ENCODE measurements around the gene ERBB2.

ERBB2 gene

GRCh38 chr17:39726617-39727016 lies 26.8 kb downstream of the ERBB2 start:
- in situ Hi-C loops (cut with MboI; ENCODE audit: low sequenced_read_pairs, unreplicated experiment): no loop called here
- TF ChIP-seq, protein P1, sequence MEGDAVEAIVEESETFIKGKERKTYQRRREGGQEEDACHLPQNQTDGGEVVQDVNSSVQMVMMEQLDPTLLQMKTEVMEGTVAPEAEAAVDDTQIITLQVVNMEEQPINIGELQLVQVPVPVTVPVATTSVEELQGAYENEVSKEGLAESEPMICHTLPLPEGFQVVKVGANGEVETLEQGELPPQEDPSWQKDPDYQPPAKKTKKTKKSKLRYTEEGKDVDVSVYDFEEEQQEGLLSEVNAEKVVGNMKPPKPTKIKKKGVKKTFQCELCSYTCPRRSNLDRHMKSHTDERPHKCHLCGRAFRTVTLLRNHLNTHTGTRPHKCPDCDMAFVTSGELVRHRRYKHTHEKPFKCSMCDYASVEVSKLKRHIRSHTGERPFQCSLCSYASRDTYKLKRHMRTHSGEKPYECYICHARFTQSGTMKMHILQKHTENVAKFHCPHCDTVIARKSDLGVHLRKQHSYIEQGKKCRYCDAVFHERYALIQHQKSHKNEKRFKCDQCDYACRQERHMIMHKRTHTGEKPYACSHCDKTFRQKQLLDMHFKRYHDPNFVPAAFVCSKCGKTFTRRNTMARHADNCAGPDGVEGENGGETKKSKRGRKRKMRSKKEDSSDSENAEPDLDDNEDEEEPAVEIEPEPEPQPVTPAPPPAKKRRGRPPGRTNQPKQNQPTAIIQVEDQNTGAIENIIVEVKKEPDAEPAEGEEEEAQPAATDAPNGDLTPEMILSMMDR (IDR thresholded peaks at IDR 0.05; ENCODE audit: borderline replicate concordance, control extremely low read depth, extremely low read depth, insufficient read depth, missing control alignments): no peak
- no peak for DNase-seq (ENCODE audit: low spot score)

GRCh38 chr17:39727556-39727955 lies 27.7 kb downstream of the ERBB2 start:
- TF ChIP-seq, protein P1 (IDR thresholded peaks at IDR 0.05; ENCODE audit: borderline replicate concordance, control extremely low read depth, extremely low read depth, insufficient read depth, missing control alignments): no peak
- no peak for DNase-seq (ENCODE audit: low spot score)
- in situ Hi-C loops (cut with MboI; ENCODE audit: low sequenced_read_pairs, unreplicated experiment): no loop called here

- in situ Hi-C loops (cut with MboI; ENCODE audit: low sequenced_read_pairs, unreplicated experiment): no loop called here
Measured at GRCh38 chr17:39729280-39729851, 29.5 kb downstream of the ERBB2 start.

DNA sequence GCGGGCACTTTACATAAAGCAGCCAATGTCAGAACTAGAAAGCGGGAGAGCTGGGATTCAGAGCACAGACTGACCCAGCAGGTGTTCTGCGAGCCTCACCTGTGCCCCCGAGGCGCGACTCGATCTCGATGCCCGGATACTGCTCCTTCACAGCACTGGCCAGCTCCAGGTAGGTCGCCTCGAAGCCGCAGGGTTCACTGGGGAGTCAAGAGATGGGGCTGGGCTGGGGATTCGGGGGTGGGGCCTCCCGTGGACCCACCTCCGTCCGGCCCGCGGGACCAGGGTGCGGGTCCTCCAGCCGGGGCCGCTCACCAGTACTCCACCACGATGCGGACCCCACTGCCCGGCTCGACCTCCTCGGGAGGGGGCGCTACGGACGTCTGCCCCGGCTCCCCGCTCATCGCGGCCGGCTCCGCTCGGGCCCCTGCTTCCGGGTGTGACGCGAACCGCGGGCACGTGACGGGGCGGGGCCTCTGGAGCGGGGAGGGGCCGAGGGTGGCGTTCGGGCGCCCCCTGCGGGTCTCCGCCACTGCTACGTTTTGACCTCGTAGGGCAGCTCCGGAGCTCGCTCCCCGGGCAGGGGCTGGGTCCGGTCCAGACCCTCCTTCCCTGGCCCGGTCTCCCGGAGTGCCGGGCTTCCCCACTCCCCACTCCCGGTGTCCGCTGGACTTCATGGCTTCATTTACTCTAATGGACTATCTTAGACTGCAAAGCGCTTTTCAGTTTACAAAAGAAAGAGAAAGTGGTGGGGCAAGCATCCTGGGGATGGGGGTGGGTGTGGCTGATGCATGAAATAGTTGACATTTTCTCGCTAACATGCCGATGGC lies 30.4 kb downstream of the ERBB2 start, which contains the start of gene MIEN1:
Gene MIEN1, minus strand, starts transcription at position 438 of the 827 bp plus-strand sequence. Its CDS starts 37 bp downstream, at position 401.
- TF ChIP-seq, protein P1 (IDR thresholded peaks at IDR 0.05; ENCODE audit: borderline replicate concordance, control extremely low read depth, extremely low read depth, insufficient read depth, missing control alignments): peak; percentile 70
- peak; percentile 99 for DNase-seq (ENCODE audit: low spot score)
- in situ Hi-C loops (cut with MboI; ENCODE audit: low sequenced_read_pairs, unreplicated experiment): no loop called here

More at GRCh38 chr17:39729280-39729851, 29.5 kb downstream of the ERBB2 start:
- no peak for DNase-seq (ENCODE audit: low spot score)
- TF ChIP-seq, protein P1 (IDR thresholded peaks at IDR 0.05; ENCODE audit: borderline replicate concordance, control extremely low read depth, extremely low read depth, insufficient read depth, missing control alignments): no peak

DNA sequence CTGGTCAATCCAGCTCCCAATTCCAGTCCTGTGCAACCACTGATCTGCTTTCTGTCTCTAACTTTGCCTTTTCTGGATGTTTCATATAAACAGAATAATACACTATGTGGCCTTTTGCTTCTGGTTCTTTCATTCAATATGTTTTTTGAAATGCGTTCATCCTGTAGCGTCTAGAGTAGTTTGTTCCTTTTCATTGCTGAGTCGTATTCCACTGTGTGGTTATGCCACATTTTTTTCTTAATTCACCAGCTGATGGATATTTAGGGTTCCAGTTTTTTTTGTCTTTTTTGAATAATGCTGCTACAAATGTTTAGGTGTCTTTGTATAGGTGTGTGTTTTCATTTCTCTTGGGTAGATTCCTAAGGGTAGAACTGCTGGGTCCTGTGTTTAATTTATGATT lies 32.7 kb downstream of the ERBB2 start:
- TF ChIP-seq, protein P1 (IDR thresholded peaks at IDR 0.05; ENCODE audit: borderline replicate concordance, control extremely low read depth, extremely low read depth, insufficient read depth, missing control alignments): no peak
- in situ Hi-C loops (cut with MboI; ENCODE audit: low sequenced_read_pairs, unreplicated experiment): no loop called here
- DNase-seq (ENCODE audit: low spot score): no peak

GRCh38 chr17:39735882-39736281 lies 36.0 kb downstream of the ERBB2 start:
- in situ Hi-C loops (cut with MboI; ENCODE audit: low sequenced_read_pairs, unreplicated experiment): no loop called here
- TF ChIP-seq, protein P1 (IDR thresholded peaks at IDR 0.05; ENCODE audit: borderline replicate concordance, control extremely low read depth, extremely low read depth, insufficient read depth, missing control alignments): no peak

More at GRCh38 chr17:39735882-39736281, 36.0 kb downstream of the ERBB2 start:
- DNase-seq (ENCODE audit: low spot score): no peak
